Calu3 (cell line): Measurements from ENCODE around the gene XPO6. TPM values are rescaled to one million over a fixed set of nuclear protein-coding genes. Genes with fewer than 3 reads are reported as not detected.
"Not testable (repeated sequence)": the region's sequence is repeated elsewhere in the genome, so short reads cannot be mapped to it uniquely, and the experiment has no call there.

Experiments used
- BruUV-seq: library from RNA; stranded (reverse); fragments of 400-500 nt; replicated peaks from 2 replicates; lab custom pipeline; 2021; lab: Mats Ljungman, UMichigan
- CTCF ChIA-PET: fragments of 300-600 bp; sonication (Branson Sonifier 250); formaldehyde crosslinking; loops from one replicate; lab custom pipeline; 2022; ENCODE audit warnings: antibody characterized with exemption; lab: Charles Lee
- DNase-seq: peaks from one replicate; pipeline ENCODE4 v3.0.0; 2022
- H3K27ac Mint-ChIP-seq: one replicate; pipeline ENCODE4 v1.8.0; 2022; ENCODE audit warnings: mixed read lengths; ENCODE audit not compliant: unreplicated experiment
- H3K27me3 Mint-ChIP-seq: one replicate; pipeline ENCODE4 v1.8.0; 2022; ENCODE audit warnings: mixed read lengths; ENCODE audit not compliant: unreplicated experiment
- H3K36me3 Mint-ChIP-seq: one replicate; pipeline ENCODE4 v1.8.0; 2022; ENCODE audit warnings: mild to moderate bottlenecking, moderate library complexity, mixed read lengths; ENCODE audit not compliant: insufficient read depth, unreplicated experiment
- H3K4me1 Mint-ChIP-seq: one replicate; pipeline ENCODE4 v1.8.0; 2022; ENCODE audit warnings: mild to moderate bottlenecking, low read depth, mixed read lengths; ENCODE audit not compliant: unreplicated experiment
- H3K4me3 Mint-ChIP-seq: one replicate; pipeline ENCODE4 v1.8.0; 2022; ENCODE audit warnings: mild to moderate bottlenecking, low read depth, moderate library complexity, mixed read lengths; ENCODE audit not compliant: unreplicated experiment
- H3K9me3 Mint-ChIP-seq: one replicate; pipeline ENCODE4 v1.8.0; 2022; ENCODE audit warnings: low read depth, mixed read lengths; ENCODE audit not compliant: unreplicated experiment
- CTCF ChIP-seq: fragments of 200-600 bp; IDR thresholded peaks from one replicate; pipeline ENCODE4 v1.8.0; 2022; ENCODE audit warnings: antibody characterized with exemption; ENCODE audit not compliant: unreplicated experiment
- intact Hi-C: fragments of 100-400 bp; cut with micrococcal nuclease; formaldehyde crosslinking; loops from one replicate; pipeline ENCODE4 v1.10.0; 2022; ENCODE audit not compliant: unreplicated experiment
- total RNA-seq: library from RNA; stranded (reverse); gene quantifications from 2 replicates; pipeline ENCODE4 v1.2.3, GENCODE V29; 2022

Gene XPO6
- total RNA-seq, 1 experiment from 2014 or later = 149 TPM

DNA sequence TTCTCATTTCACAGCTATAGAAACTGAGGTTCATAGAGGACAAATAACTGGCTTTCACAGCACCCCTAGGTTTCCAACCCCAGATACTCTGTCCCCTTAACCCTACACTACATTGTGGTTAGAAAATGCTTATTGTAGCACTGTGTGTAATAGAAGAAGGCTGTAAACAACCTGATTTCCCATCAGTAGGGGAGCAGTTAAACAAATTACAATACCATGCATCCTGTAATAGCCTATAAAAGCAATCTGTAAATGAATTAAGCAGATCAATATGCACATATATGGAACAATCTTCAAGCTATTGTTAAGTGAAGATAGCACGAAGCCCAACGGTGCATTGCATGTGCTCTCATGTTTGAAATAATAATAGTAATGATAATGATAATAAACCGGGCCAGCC is 39.2 kb upstream of the XPO6 start:
- Mint-ChIP-seq H3K27ac (no peak overlapping the region), H3K4me3 (no peak overlapping the region), H3K4me1 (no peaks in the 10 kb centered on the region), H3K36me3 (no peaks in the 10 kb centered on the region), H3K27me3 (peaks cover 67% of the 10 kb centered on the region), H3K9me3 (peaks cover 2% of the 10 kb centered on the region)
- CTCF ChIA-PET = no interaction called here
- BruUV-seq = no TSS peak
- intact Hi-C loops = no loop called here
- no peak for TF ChIP-seq CTCF
- no peak for DNase-seq

DNA sequence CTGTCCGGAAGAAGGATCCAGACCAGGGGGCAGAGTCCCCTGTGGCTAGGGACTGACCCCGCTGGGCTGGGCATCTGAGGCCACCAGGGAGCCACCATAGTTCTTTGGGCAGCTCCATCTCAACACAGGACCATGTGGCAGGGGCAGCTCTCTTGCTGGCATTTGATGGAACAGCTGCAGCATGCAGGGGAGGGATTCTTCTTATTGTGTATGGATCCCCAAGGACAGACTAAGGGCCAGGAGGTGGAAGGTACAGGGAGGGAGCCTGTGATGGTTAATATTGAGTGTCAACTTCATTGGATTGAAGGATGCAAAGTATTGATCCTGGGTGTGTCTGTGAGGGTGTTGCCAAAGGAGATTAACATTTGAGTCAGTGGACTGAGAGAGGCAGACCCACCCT is 37.7 kb upstream of the XPO6 start:
- intact Hi-C loops, CTCF ChIA-PET, H3K36me3 Mint-ChIP-seq, BruUV-seq, H3K9me3 Mint-ChIP-seq, H3K4me1 Mint-ChIP-seq, H3K4me3 Mint-ChIP-seq, DNase-seq, H3K27ac Mint-ChIP-seq: not testable (repeated sequence)
- peaks cover 82% of the 10 kb centered on the region for H3K27me3 Mint-ChIP-seq

DNA sequence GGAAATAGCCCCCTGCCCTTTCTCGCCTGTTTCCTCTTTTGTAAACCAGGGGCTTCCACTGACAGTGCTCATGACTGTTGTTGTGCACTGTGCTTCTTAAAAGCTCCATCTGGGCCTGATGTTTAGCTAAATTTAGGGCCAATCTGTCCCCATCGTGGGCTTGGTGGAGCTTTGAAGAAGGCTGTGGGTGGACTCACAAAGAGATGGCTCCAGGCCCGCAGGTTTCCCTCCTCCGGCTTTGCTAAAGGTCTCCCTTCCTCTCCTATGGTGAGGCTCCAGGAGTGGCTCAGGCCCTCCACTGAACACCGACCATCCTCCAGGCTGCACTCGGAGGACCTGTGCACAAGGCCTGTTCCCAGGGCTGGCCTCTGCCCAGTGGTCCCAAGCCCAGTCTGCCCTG is 30.2 kb upstream of the XPO6 start:
- no peak for DNase-seq
- peaks cover 54% of the 10 kb centered on the region for H3K27me3 Mint-ChIP-seq
- no peak for TF ChIP-seq CTCF
- H3K27ac Mint-ChIP-seq = no peak overlapping the region
- H3K4me3 Mint-ChIP-seq = no peak overlapping the region
- no peaks in the 10 kb centered on the region for H3K36me3 Mint-ChIP-seq
- no peaks in the 10 kb centered on the region for H3K4me1 Mint-ChIP-seq
- no peaks in the 10 kb centered on the region for H3K9me3 Mint-ChIP-seq
- CTCF ChIA-PET = interaction anchor here (1.1 kb wide), 1 partner anchor 10 kb away, joined by 3 read pairs; no protein-coding TSS in a partner anchor
- intact Hi-C loops = no loop called here
- BruUV-seq = no TSS peak

GRCh38 chr16:28237754-28238357 is 26.1 kb upstream of the XPO6 start:
- TF ChIP-seq CTCF = no peak
- intact Hi-C loops = no loop called here
- no TSS peak for BruUV-seq
- Mint-ChIP-seq H3K27ac (no peak overlapping the region), H3K36me3 (no peaks in the 10 kb centered on the region), H3K27me3 (peaks cover 13% of the 10 kb centered on the region), H3K9me3 (no peaks in the 10 kb centered on the region), H3K4me1 (no peaks in the 10 kb centered on the region), H3K4me3 (no peak overlapping the region)
- CTCF ChIA-PET = no interaction called here
- DNase-seq = no peak

- DNase-seq = no peak
- BruUV-seq = no TSS peak
These were observed 20.0 kb upstream of the XPO6 start for GRCh38 chr16:28231763-28232162.

GRCh38 chr16:28223909-28224308 is 12.1 kb upstream of the XPO6 start:
- H3K4me3 Mint-ChIP-seq, H3K36me3 Mint-ChIP-seq, CTCF ChIA-PET, H3K27ac Mint-ChIP-seq, H3K9me3 Mint-ChIP-seq, DNase-seq, intact Hi-C loops, H3K4me1 Mint-ChIP-seq, H3K27me3 Mint-ChIP-seq, BruUV-seq: not testable (repeated sequence)

More at GRCh38 chr16:28231763-28232162, 20.0 kb upstream of the XPO6 start:
- Mint-ChIP-seq H3K4me1 (no peaks in the 10 kb centered on the region), H3K9me3 (no peaks in the 10 kb centered on the region), H3K36me3 (no peaks in the 10 kb centered on the region), H3K27ac (no peak overlapping the region), H3K4me3 (no peak overlapping the region), H3K27me3 (peaks cover 9% of the 10 kb centered on the region)
- TF ChIP-seq CTCF = no peak
- intact Hi-C loops = no loop called here
- CTCF ChIA-PET = interaction anchor here (0.9 kb wide), 1 partner anchor 10 kb away, joined by 3 read pairs; no protein-coding TSS in a partner anchor

GRCh38 chr16:28219777-28220176 is 8.0 kb upstream of the XPO6 start:
- BruUV-seq, DNase-seq, H3K27ac Mint-ChIP-seq, H3K27me3 Mint-ChIP-seq, H3K9me3 Mint-ChIP-seq, H3K4me1 Mint-ChIP-seq, H3K4me3 Mint-ChIP-seq, H3K36me3 Mint-ChIP-seq, CTCF ChIA-PET: not testable (repeated sequence)
- intact Hi-C loops = loop anchor here (10.0 kb wide), 1 partner anchor 905 kb away; the partner anchor contains the start of gene IL4R
